GM18498 (cell line): ENCODE measurements around the gene PTPRO.

ENCODE experiments used
- ATAC-seq: cut with Tn5 transposase; IDR thresholded peaks from one replicate; pipeline ENCODE4 v1.9.1; 2021; ENCODE audit warnings: mild to moderate bottlenecking, moderate library complexity; ENCODE audit not compliant: unreplicated experiment

PTPRO gene

DNA sequence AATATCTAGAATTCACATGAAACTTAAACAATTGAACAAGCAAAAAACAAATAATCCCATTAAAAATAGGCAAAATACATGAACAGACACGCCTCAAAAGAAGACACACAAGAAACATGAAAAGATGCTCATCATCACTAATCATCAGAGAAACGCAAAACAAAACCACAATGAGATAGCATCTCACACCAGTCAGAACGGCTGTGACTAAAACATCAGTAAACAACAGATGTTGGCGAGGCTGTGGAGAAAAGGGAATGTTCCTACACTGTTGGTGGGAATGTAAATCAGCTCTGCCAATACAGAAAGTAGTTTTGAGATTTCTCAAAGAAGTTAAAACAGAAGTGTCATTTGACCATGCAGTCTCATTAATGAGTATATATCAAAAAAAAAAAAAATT, 121.3 kb downstream of the PTPRO start:
- no peak for ATAC-seq

DNA sequence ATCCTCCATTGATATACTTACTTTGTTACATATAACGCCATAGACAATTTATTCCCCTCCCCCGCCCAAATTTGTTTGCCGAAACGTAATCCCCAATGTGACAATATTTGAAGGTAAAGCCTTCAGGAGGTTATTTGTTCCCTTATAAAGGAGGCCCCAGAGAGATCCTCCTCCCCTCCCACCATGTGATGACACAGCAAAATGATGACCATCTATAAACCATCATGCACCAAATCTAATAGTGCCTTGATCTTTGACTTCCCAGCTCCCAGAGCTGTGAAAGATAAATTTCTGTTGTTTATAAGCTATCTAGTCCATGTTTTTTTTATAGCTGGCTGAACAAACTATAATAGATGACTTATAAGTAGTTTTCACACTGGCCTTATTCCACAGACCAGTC, 122.2 kb downstream of the PTPRO start:
- ATAC-seq: no peak

DNA sequence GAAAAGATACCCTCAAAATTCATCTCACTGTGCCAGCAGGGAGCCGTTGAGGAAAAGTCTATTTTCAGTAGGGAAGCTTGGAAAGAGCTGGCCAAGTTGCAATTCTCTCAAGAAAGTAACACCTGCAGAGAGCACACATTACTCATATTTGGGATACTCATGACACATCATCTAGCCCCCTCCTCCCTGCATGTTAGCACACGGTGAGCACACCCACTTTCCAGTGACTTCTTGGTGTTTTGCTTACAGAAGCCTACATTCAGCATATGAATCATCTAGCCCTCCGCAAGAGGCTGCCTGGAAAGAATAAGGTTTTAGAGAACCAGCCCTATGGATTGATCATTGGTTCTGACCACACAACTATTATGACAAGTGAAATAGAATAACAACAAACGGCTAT, 124.5 kb downstream of the PTPRO start:
- ATAC-seq: no peak

DNA sequence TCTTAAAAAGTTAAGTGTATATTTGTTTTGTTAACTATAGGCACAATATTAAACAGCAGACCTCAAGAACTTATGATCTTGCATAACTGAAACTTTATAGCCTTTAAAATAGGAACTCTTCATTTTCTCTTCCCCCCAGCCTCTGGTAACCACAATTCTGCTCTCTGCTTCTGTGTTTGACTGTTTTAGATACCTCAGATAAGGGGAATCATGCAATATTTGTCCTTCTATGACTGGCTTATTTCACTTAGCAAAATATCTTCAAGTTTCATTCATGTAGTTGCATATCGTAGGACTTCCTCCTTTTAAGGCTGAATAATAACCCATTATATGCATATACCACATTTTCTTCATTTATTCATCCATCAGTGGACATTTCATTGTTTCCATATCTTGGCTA, 131.3 kb downstream of the PTPRO start:
- ATAC-seq: peak; percentile 85

DNA sequence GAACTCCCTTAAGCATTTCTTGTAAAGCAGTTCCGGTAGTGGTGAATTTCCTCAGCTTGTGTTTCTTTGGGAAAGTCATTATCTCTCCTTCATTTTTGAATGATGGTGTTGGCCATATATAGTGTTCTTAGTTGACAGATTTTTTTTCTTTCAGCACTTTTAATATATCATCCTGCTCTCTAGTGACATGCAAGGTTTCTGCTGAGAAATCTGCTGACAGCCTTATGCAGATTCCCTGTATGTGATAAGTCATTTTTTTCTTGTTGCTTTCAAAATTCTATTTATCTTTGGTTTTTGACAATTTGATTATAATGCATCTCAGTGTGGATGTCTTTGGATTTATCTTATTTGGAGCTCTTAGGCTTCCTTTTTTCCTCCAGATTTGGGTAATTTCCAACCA, 135.7 kb downstream of the PTPRO start:
- ATAC-seq: no peak

DNA sequence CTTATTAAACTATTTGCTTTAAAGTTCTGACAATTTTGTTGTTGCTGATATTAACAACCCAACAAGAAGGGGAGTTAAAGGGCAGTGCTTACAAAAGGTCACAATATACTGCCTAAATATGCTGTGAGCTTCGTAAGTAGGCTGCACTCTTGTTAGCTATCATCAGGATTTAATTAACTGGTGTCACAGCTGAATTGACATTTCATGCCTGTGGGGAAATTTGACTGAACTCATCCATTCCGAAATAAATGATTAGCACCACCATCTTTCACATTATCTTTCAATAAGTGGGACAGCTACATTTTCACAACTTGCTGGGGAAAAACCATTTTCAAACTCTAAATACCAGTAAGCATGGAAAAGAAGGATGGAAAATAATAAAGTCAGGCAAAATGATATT, 146.6 kb downstream of the PTPRO start:
- ATAC-seq: no peak

DNA sequence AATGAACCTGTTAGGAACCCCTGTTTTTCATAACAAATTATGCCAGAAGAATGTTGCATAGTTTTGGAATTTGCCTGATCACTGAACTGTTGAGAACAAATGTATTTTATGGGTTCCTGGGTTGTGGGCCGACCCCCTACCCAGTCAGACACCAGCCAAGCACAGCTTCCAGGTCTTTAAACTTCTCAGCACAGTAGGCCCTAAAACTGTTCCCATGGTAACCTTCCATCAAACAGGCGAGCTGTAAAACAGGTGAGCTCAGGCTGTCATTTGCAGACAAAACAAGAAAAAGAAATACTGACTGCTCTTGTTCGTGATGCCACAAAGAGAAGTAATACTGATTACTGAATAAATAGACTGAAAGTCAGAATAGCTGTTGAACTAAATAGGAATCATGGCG, 147.0 kb downstream of the PTPRO start:
- ATAC-seq: no peak

DNA sequence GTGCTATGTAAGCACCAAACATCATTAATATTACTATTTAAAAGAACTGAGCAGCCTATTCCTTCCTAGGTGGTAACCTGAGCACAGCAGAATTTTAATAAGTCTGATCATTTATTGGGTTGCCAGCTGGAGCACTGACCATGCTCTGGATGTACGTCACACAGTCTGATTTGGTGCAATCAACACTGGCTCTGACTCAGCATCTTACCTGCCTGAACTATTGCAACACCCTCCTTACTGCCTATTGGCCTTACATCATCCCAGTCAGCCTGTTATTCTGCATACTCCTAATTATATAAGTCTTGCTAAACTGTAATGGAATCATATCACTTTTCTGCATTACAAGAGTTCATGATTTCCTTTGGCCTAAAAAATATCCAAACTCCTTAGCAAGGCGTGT, 149.7 kb downstream of the PTPRO start:
- ATAC-seq: no peak

DNA sequence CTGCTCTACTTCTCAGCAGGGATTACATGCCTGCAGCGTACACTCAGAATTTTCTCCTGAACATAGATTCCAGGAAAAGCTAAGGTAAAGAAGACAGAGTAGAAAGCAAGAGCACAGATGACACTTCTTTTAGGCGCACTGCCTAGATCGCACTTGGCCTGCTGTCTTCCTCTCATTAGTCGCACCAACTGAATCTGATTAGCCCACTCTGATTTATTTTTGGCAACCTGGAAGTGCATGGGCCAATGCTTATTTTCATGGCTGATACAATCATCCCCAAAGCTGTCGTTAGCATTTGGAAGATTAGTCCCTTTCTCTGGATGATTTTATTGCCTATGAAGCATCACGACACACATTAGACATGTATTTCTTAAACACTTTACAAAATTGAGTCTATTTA, 152.5 kb downstream of the PTPRO start:
- no peak for ATAC-seq

DNA sequence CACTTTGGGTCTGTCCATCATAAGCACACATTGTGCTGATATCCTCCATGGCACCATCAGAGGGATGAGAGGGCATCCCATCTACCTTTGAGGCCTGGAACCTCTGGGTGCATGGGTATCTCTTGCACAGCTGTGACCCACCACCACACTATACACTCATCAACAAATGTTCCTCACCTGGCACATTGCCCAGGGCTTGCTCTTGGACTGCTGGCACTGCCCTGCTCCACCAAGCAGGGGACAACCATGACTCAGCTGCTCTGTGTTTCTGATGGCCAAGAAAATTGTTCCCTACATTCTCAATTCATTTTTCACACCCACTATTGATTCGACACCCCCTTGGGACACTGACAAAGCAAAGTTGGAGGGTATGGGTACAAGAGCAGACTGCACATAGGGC, 155.5 kb downstream of the PTPRO start:
- no peak for ATAC-seq

DNA sequence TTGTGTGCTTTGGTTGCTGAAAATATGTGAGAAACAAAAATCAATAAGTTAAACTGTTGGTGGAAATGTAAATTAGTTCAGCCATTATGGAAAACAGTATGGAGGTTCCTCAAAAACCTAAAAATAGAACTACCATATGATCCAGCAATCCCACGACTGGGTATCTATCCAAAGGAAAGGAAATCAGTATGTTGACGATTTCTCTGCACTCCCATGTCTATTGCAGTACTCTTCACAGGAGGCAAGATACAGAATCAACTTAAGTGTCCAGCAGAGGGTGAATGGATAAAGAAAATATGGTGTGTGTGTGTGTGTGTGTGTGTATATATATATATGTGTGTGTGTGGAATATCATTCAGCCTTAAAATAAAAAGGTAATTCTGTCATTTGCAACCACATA, 159.5 kb downstream of the PTPRO start:
- no peak for ATAC-seq

DNA sequence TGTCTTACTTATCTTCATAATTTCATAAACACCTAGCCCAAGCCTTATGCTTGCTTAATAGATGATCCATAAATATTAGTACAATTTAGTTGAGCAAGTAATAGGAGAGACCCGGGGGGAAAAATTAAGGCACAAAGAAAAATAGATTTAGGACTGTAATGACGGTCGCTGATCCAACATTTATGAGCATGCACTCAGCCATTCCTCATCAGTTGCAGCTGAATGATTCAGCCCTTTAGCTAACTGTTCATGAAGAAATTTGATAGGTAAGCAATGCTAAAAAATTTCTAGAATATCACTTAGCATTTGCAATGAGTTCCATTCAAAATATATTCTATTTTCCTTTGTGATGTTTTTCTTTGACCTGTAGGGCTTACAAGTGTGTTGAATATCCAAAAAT, 163.2 kb downstream of the PTPRO start:
- no peak for ATAC-seq

DNA sequence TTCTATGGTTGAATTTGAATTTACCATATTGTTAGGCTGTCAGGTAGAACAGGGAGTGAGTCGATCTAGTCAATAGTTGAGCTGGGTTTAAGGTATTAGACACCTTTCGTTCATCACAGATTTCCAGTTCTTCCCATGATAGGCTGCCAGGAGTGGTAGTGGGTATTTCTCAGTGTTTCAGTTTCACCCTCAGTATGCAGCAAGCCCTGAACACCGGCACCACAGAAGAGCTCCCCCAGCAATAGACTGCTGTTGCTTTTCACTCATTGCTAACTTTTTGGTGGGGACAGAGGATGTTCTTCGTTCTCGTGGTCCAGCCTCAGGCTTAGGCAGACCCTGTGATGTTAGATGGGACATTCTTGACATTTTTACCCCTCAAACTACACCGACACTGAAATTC, 164.6 kb downstream of the PTPRO start:
- no peak for ATAC-seq

DNA sequence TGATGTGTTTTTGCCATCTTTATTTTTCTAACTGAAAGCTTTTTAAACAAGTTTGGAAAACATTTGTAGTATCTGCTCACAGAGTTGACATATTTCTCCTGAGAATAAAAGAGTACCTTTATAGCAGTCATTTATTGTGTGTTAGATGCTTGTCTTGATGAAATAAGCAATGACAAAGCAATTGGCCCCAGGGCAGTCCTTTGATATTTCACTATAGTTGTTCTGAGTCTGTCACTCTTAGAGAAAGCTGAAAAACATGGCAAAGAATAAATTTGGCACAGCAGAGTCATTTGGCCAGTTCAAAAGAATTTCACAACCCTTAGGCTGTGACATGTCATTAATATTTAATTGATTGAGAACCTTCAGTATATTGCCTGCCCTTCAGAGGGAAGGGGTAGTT, 166.2 kb downstream of the PTPRO start:
- ATAC-seq: no peak

DNA sequence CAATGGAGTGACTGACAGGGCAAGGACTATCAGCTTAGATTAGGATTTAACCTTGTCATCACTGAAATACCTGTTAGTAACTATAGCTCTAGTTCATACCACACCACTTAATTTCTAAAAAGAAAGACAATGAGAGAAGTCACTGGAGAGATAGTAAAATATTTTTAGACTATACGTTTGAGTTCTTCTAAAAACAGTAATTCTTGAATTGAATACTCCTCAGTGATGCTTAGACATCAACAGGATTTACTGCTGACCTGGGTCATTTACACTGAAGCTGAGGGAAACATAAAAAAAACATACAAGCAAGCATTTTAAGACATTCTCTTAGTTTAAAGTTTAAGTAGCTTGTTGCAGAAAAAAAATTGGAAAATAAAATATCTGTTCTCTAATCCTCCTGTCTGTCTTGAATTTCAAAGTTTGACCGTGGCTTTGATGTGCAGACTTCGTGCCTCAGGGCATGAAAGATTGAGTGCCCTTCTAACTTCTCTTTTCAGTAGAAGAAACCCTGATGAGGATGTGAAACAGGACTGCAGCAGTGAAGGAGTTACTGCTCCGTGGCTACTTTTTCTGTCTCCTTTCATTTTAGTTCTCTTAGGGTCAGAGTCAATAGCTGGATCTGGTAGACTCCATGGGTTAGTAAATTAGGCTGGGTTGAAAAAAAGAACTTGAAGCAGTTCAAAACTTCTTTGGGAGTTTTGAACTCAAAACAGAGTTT, 172.2 kb downstream of the PTPRO start:
- peak; percentile 94 for ATAC-seq

DNA sequence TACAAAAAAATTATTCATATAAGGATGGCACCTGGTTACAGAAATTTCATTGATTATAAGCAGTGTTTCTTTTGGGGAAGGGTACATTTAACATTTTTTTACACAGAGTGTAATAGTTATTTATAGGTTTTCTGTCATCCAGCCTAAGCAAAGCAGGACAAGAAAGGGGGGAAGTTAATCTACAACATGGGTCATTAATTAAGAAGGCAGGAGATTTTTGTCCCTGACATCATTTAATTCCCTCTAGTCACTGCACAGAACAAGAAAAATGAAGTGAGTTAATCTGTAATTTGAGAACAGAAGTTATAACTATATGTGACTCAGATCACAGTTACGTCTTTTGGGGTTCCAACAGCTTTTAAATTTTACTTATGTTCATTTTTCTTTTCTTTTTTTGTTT, 173.4 kb downstream of the PTPRO start:
- ATAC-seq: no peak

DNA sequence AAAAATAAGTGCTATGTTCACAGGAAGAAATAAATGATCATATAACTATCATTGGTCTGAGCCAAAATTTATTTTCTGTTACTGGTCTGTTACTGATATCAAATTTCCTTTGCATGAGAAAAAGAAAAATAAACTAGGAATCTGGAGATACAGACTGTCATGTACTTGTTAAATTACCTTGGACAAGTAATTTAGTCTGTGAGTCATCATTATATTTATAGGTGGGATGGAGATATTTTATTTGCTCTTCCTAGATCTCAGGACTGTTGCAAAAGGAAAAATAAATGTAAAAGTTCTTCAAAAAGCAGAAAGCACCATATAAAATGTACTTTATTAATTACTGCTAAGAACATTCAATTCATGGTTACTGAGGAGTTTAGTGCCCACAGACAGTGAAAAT, 174.4 kb downstream of the PTPRO start:
- no peak for ATAC-seq

DNA sequence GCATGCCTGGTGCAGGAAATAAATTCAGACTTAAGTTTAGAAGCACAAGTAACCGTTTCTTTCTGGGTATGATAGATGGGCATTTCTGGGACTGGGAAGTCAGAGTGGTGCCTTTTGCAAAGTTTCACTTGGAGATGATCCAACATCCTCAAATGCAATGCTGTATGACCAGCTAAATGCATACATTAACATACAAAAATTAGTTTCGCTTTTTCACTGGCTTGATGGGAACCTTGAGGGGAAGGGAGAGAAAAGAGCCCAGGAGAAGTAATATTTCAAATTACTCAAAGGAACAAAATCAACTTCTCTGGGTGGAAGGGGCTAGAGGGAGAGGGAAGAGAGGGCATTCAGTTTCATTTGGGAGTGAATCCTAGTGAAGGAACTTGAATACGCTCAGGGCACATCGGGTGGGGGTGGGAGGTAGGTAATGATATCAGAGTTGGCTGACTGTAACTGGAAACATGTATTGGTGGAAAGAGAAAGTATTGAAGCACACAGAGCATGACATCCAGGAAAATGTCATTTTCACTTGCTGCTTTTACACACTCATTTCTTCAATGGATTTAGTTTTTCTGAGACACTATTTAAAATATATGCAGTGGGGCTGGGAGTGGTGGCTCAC, 175.5 kb downstream of the PTPRO start:
- no peak for ATAC-seq

DNA sequence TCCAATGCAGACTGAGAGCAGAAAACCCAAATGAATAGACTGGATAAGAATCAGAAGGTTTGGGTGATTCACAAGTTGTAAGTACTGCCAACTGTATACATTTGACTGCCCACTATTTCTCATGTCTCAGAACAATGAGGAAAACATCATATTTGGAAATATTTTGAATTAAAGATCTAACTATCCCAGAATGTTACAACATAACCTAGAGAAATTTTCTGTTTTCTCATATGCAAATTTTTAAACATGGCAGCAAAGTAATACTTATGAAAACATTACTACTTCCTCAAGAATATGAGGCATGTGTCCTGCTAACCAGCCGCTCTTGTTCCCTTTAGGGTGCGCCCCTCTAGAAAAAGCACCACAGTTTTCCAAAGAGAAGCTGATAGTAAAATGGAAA, 179.9 kb downstream of the PTPRO start:
- no peak for ATAC-seq

DNA sequence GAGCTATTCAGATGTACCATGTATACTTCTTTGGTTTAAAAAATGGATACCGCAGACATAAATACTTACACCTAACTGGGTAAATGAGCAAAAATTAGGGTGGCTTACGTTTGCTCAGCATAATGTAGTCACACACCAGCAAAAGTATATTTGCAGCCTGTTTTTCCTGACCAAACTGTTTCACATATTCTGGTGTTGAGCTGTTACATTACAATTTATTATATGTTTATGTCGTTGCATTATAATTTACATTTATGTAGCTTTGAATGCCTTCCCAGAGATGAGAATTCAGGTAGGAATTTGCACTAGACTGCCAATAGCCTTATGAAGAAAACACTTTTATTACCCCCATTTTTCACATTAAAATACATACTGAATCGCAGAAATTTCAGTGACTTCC, 183.3 kb downstream of the PTPRO start:
- ATAC-seq: no peak

DNA sequence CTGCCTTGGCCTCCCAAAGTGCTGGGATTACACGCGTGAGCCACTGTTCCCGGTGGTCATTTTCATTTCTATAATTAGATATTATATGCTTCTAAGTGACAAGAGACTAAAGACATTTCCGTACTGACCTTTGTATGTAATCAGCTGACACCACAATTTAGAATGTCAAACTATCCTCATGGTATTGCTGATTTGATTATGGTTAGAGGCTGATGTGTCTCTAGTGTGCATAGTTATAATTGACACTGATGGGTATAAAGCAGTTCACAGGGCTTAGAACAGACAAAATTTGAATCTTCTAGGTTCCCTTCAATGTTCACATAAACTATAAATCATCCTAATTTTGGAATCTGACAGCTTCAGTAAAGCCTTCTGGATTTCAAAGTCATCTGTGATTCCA, 192.7 kb downstream of the PTPRO start:
- no peak for ATAC-seq

DNA sequence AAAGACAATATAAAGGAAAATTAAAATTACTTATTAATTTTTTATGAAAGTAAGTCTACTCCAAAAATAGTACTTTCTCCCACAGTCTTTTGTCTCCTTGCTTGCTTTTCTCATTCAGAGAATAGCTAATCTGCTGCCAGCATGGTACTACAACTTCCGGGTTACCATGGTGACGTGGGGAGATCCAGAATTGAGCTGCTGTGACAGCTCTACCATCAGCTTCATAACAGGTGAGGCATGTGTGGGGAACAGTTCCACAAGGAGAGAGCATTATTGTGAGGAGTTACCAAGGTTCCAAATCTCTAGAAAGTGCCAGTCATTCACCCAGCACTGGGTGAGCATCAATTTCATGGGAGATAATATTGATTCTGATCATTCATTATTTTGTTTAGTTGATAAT, 197.8 kb downstream of the PTPRO start:
- ATAC-seq: no peak

DNA sequence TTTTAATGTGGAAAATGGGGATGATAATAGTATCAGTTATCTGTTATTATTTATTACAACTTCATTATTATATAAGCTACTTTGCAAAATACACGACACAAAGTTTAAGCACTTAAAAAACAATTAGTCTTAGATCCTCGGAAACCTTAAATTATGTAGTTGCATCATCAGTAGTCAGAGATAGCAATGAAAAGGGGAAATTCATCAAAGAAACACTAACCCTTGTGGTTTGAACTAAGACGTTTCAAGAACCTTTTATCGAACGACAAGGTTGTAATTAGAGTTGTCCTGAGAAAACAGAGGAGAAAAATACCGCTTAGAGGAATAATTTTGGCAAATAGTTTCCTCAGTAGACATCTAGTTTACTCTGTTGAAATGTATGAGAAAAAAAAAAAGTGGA, 198.5 kb downstream of the PTPRO start:
- ATAC-seq: no peak
